Adipose tissue (tissue), 3 donors: ENCODE measurements around the gene ANKRD55. TPM values are rescaled to one million over a fixed set of nuclear protein-coding genes. Genes with fewer than 3 reads are reported as not detected.
"Not testable (repeated sequence)": the region's sequence is repeated elsewhere in the genome, so short reads cannot be mapped to it uniquely, and the experiment has no call there.

Source experiments
- H3K27ac ChIP-seq: one replicate; pipeline ENCODE4 v1.5.1; 2013; ENCODE audit warnings: low read depth, low read length
- WGBS, 3 donors: extraction: QIAGEN DNeasy Blood & Tissue Kit; methylation state at CpG; one replicate each; pipeline ENCODE4 v1.1.7; 2013; 5-methylcytosine and 5-hydroxymethylcytosine counted together
- polyA plus RNA-seq, 3 donors: library from polyadenylated mRNA; stranded (reverse); fragments of 200-250 nt; gene quantifications; one replicate each; pipeline ENCODE4 v1.2.3, GENCODE V29; 2013
- donor health status: healthy with polysubstance abuse.
- donor health status: Bipolar disorder and iron deficiency.
- donor health status: healthy.

The ANKRD55 gene
- polyA plus RNA-seq, 3 donors, result 0.07 to 0.34 (median 0.20) TPM

- H3K27ac ChIP-seq, result no peak overlapping the region
- WGBS, 3 donors, result 81 to 93% (median 89%) methylated on average over 3 of the region's 3 CpGs
Observed at GRCh38 chr5:56101180-56101579, 131.9 kb downstream of the ANKRD55 start.

- H3K27ac ChIP-seq, result no peak overlapping the region
- WGBS, 3 donors, result 67 to 93% (median 89%) methylated on average over 3 of the region's 3 CpGs
Observed at GRCh38 chr5:56100439-56101176, 132.5 kb downstream of the ANKRD55 start.

- WGBS, 3 donors, result 56 to 63% (median 60%) methylated on average over 2 of the region's 2 CpGs
- H3K27ac ChIP-seq, result no peak overlapping the region
Observed at GRCh38 chr5:56099346-56099745, 133.8 kb downstream of the ANKRD55 start.

- no peak overlapping the region for H3K27ac ChIP-seq
- 73 to 91% (median 88%) methylated on average over 3 of the region's 3 CpGs for WGBS, 3 donors
Observed at GRCh38 chr5:56097055-56097454, 136.1 kb downstream of the ANKRD55 start.

GRCh38 chr5:56095579-56096102 lies 137.5 kb downstream of the ANKRD55 start:
- 82 to 90% (median 89%) methylated on average over 3 of the region's 3 CpGs for WGBS, 3 donors
- no peak overlapping the region for H3K27ac ChIP-seq

GRCh38 chr5:56094579-56095361 lies 138.4 kb downstream of the ANKRD55 start:
- H3K27ac ChIP-seq, result no peak overlapping the region
- WGBS, 3 donors, result 92 to 94% (median 93%) methylated on average over 10 of the region's 10 CpGs

GRCh38 chr5:56093970-56094369 lies 139.2 kb downstream of the ANKRD55 start:
- WGBS, 3 donors, result 94 to 98% (median 94%) methylated on average over 2 of the region's 2 CpGs
- H3K27ac ChIP-seq, result no peak overlapping the region

GRCh38 chr5:56092115-56092514 lies 141.0 kb downstream of the ANKRD55 start:
- H3K27ac ChIP-seq, result no peak overlapping the region
- WGBS, 3 donors, result 80 to 93% (median 93%) methylated on average over 5 of the region's 5 CpGs

GRCh38 chr5:56091664-56092063 lies 141.5 kb downstream of the ANKRD55 start:
- no peak overlapping the region for H3K27ac ChIP-seq

- WGBS, 3 donors, result 88 to 95% (median 93%) methylated on average over 7 of the region's 7 CpGs
- no peak overlapping the region for H3K27ac ChIP-seq
Observed at GRCh38 chr5:56090793-56091460, 142.2 kb downstream of the ANKRD55 start.

- WGBS, 3 donors, result 63 to 79% (median 68%) methylated on average over 5 of the region's 5 CpGs
- H3K27ac ChIP-seq, result no peak overlapping the region
Observed at GRCh38 chr5:56088967-56089829, 143.9 kb downstream of the ANKRD55 start.

GRCh38 chr5:56088431-56088949 lies 144.6 kb downstream of the ANKRD55 start:
- H3K27ac ChIP-seq, result no peak overlapping the region
- WGBS, 3 donors, result 55 to 69% (median 68%) methylated on average over 4 of the region's 4 CpGs

GRCh38 chr5:56085193-56085592 lies 147.9 kb downstream of the ANKRD55 start:
- 27 to 51% (median 29%) methylated on average over 3 of the region's 3 CpGs for WGBS, 3 donors
- no peak overlapping the region for H3K27ac ChIP-seq

- no peak overlapping the region for H3K27ac ChIP-seq
- WGBS, 3 donors, result 91 to 98% (median 93%) methylated on average over 20 of the region's 20 CpGs
Observed at GRCh38 chr5:56083286-56083854, 149.8 kb downstream of the ANKRD55 start.

- not testable (repeated sequence) for H3K27ac ChIP-seq
Observed at GRCh38 chr5:56081053-56081642, 152.0 kb downstream of the ANKRD55 start.

- no peak overlapping the region for H3K27ac ChIP-seq
- WGBS, 3 donors, result 54 to 79% (median 75%) methylated on average over 2 of the region's 2 CpGs
Observed at GRCh38 chr5:56080375-56081052, 152.6 kb downstream of the ANKRD55 start.

GRCh38 chr5:56079157-56079500 lies 154.0 kb downstream of the ANKRD55 start:
- not testable (repeated sequence) for H3K27ac ChIP-seq
- 73 to 96% (median 91%) methylated on average over 5 of the region's 5 CpGs for WGBS, 3 donors
